Stimulated activated CD8-positive, alpha-beta memory T cell treated with anti-CD3 and anti-CD28 coated beads, Interleukin-2, amount 100 ng/mL, for 1 hour (primary cell): Measurements from ENCODE around the gene UBR2.
"Not testable (repeated sequence)": the region's sequence is repeated elsewhere in the genome, so short reads cannot be mapped to it uniquely, and the experiment has no call there.

Experiments used
- DNase-seq, 2 donors: peaks; one replicate each; pipeline ENCODE4 v3.0.0-alpha.2; 2020; ENCODE audit warnings: low read depth in 2 of 2

The UBR2 gene

DNA sequence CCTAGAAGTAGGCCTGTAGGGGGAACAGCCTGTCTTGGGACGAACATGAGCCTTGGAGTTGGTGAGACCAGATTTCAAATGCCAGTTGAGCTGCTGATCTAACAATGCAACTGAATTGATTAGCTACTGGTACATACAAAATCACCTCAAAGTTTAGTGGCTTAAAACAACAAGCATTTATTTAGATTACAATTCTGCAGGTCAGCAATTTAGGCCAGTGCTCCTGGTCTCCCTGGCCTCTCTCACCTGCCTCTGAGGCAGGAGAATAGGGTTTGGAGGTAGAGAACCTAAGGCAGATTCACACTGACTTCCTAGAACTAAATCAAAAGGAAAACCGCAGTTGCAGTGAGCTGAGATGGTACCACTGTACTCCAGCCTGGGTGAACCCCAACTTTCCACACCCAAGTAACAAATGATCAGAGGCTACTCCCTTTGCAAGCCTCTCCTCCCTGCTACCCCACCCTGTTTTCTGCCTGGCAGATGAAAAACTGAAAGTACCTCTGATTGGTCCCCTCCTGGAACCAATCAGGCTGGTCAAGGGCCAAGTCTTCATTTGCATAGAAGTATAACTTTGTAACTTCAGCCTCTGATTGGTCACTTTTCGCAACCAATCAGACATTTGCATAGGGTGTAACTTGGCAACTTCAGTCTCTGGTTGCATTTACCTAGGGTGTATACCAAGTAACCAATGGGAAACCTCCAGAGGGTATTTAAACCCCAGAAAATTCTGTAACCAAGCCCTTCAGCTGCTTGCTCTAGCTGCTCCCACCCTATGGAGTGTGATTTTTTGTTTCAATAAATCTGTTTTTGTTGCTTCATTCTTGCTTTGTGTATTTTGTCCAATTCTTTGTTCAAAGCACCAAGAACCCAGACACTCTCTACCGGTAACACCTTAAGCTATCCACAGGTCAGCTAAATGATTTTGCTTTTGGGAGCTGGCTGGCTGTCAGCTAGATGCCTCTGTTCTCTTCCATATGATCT is 8.1 kb upstream of the UBR2 start:
- no peak for DNase-seq

DNA sequence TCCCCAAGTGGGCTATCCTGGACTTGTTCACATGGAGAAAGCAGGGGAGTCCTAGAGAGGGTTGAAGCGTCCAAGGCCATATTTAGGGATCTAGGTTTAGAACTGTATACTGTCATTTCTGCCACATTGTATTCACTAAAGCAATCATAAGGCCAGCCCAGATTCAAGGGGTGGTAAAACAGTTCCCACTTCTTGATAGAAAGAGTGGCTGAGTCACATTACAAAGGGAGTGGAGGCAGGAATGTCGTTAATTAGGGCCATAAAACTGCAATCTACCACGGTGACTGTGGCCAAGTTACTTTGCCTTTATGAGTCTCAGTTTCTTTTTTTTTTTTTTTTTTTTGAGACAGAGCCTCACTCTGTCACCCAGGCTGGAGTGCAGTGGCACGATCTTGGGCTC is 7.4 kb upstream of the UBR2 start:
- DNase-seq, result no peak

DNA sequence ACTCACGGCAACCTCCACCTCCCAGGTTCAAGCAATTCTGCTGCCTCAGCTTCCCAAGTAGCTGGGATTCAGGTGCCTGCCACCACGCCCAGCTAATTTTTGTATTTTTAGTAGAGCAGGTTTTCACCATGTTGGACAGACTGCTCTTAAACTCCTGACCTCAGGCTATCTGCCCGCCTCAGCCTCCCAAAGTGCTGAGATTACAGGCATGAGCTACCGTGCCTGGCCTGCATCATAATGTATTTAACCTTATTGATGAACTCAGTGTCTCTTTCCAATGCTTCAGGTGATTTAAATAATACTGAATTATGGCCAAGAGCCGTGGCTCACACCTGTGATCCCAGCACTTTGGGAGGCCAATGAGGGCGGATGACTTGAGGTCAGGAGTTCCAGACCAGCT is 4.6 kb upstream of the UBR2 start:
- not testable (repeated sequence) for DNase-seq

DNA sequence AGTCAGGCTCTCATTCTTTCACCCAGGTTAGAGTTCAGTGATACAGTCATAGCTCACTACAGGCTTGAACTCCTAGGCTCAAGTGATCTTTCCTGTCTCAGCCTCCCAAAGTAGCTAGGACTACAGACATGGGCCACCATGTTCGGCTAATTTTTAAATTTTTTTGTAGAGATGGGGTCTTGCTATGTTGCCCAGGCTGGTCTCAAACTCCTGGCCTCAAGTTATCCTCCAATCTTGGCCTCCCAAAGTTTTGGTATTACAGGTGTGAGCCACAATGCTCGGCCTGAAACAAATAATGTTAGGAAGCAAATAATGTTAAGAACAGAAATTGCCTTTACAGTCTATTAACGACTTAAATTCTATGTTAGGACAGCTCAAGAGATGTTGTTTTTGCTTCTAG is 1.8 kb upstream of the UBR2 start:
- no peak for DNase-seq

DNA sequence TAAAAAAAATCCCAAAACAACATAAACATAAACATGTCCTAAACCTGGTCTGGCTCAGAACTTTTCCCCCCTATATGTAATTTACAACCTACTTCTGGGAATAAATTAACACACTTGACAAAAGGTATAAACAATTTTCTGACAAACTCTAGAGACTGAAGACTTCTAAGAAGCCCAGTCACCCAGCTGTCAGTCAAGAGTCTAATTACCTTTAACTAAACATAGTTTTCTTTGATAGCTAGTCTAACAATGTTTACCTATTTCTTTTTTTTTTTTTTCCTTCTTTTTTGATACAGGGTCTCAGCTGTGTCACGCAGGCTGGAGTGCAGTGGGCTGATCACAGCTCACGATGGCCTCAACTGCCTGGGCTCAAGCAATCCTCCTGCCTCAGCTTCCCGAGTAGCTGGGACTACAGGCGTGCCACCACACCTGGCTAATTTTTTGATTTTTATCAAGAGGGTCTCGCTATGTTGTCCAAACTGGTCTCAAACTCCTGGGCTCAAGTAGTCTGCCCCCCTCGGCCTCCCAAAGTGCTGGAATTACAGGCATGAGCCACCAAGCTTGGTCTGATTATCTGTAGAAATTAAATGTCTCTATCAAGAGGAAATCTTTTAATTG is 932 bp upstream of the UBR2 start:
- no peak for DNase-seq

DNA sequence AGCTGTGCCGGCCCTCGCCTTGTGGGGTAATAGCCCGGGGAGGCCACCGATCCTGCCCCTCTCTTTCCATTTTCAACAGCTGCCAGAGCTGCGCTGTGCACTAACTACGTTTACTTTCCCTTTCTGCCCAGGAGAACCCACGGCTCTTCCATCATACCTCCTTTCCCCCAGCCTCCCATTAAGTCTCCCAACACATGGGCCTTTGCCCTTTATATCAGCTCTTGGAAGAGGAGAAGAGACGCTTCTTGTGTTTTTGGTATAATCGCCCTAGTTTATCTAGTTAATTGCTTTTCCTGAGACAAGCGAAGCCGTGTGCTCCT is 637 bp downstream of the UBR2 start:
- DNase-seq, result no peak

DNA sequence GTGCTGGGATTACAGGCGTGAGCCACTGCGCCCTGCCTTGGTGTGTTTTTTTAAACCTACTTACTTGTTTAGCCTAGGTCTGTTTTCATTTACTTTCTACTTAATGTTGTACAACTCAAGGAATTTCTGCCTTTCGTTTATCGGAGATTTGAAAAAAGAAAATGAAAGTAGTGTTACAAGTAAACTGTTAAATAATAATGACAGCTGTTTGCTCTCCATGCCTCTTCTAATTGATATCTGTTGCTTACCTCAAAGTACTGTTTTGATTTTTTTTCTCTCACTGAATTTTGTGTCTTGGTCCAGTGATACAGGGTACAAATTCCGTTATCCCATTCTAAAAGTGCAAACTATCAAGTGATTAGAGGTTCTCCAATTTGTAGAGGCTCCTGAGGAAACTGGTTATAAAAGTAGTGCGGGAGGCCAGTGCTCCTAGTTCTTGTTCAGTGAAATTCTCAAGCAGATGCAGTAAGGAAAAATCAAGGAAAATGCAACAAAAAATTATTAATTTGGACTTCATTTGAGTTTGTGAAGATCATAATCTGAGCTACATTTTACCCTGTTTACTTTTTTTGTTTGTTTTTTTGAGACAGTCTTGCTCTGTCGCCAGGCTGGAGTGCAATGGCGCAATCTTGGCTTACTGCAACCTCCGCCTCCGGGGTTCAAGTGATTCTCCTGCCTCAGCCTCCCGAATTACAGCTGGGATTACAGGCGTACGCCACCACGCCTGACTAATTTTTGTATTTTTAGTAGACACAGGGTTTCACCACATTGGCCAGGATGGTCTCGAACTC is 2.2 kb downstream of the UBR2 start:
- DNase-seq, result no peak

DNA sequence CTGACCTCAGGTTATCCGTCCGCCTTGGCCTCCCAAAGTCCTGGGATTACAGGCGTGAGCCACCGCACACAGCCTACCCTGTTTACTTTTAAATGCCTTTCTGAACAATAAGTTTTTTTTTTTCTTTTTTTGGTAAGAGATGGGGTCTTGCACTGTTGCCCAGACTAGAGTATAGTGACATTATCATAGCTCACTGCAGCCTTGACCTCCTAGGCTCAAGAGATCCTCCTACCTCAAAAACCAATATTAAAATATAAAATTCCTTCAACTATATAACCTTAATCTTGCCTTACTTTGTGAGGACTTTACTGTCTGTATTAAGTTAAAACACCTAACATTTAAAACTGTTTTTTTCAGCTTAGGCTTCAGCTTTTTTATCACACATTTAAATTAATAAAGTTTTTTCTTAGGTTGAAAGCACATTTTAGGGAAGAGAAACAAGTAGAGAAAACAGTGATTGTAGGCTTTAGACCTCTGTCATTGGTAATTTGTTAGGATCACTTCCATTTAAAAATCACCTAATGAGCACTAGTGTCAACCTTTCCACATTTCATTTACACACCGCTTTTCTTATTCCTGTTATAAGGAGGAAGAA is 2.9 kb downstream of the UBR2 start:
- no peak for DNase-seq

DNA sequence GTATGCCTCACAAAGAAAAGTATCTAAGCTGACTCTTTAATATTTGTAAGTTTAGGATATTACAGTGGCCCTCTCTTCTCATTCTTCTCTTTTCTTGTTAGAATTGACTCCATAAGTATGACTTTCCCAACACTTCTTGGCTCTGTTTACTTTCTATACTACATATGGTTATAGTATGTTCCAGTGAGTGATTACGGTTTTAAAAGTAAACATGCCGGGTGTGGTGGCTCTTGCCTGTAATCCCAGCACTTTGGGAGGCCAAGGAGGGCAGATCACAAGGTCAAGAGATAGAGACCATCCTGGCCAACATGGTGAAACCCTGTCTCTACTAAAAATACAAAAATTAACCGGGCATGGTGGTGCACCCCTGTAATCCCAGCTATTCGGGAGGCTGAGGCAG is 3.4 kb downstream of the UBR2 start:
- not testable (repeated sequence) for DNase-seq

DNA sequence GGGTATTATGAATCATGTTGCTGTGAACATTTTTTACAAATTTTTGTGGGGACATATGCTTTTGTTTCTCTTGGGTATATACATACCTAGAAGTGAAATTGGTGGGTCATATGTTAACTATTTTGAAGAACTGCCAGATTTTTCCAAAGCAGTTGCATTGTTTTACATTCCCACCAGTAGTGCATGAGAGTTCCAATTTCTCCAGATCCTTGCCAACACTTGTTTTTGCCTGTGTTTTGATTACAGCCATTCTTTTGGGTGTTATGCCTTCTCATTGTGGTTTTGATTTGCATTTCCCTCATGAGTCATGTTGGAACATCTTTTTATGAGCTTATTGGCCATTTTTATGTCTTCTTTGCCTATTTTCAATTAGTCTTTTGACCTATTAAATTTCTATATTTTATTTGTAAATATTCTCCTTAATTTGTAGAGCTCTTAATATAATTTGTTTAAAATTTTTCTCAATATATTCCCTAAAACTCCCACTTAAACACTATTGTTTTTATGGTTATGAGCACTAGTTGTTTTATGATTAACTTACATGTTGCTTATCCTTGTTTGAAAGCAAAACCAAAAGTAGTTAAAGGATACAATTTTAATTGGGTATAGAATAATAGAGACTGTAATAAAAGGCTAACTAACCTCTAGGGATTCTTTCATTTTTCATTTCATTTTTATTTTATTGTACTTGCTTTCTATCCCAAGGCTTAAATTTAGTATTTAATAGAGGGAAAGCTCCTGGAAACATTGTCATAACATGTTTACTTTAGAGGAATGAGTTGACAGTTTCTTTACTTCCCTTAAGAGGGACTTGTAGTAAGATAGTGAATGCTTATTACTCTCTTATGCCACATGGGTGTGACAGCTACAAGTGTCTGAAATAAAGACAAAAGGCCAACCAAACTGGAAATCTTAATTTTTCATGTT is 5.5 kb downstream of the UBR2 start:
- no peak for DNase-seq

DNA sequence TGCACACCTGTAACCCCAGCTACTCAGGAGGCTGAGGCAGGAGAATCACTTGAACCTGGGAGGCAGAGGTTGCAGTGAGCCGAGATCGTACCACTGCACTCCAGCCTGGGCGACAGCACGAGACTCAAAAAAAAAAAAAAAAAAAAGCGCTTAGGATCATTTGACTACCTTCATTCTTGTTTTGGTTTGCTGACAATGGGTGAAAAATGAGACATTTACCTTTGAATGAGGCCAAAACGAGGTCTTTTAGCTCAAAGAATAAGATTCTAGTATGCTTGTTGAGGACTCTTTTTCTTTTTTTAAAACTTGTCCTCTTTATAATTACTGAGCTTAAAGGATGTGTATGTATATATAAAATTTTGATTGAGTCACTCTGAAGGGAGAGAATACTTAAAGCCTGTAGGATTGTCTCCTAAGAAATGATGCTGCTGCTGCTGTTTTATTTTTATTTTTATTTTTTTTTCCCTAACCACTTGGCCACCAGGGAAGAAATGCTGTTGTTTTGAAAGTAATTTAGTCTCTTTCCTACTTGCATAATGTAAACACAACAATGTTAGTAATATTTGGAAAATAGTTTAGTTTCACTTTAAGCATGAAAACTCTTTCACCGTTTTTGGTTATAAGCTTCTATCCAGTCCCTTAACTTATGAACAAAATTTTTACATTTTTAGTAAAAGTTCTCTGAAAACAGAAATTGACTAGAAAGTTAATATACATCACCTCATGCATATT is 7.9 kb downstream of the UBR2 start:
- no peak for DNase-seq

DNA sequence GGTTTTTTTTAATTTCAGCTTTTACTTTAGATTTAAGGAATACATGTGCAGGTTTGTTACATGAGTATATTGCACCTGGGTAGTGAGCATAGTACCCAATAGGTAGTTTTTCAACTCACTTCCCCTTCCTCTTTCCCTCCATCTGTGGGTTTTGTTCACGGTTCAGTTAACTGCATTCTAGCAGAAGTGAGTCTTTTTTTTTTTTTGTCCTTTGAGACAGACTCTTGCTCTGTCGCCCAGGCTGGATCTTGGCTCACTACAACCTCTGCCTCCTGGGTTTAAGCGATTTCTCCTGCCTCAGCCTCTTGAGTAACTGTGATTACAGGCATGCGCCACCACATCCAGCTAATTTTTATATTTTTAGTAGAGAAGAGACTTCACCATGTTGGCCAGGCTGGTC is 8.7 kb downstream of the UBR2 start:
- no peak for DNase-seq

DNA sequence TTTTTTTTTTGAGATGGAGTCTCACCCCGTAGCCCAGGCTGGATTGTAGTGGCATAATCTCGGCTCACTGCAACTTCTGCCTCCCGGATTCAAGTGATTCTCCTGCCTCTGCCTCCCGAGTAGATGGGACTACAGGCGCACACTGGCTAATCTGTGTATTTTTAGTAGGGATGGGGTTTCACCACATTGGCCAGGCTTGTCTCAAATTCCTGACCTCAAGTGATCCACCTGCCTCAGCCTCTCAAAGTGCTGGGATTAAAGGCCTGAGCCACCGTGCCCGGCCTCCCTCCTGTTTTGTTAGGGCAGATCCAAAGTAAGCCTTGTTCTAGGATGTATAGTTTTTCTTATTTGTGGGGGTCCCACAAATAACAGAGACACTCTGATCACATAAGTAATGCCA is 12.7 kb downstream of the UBR2 start:
- DNase-seq, result not testable (repeated sequence)

DNA sequence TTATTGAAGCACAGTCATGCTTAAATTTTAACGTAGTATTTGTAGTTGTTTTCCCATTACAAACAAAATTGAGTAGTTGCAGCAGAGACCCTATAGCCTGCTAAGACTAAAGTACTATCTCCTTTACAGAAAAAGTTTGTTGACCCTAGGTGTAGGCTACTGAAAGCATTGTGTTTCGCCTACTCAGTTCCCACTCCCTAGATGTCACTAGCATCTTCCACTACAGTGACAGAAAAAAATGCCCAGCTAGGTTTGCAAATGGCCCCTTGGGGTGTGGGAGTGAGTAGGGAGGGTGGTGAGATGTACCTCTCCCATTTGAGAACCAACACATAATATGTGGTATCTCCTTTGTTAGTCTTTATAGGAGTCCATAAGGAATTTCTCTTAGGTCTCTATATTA is 34.5 kb downstream of the UBR2 start:
- no peak for DNase-seq

DNA sequence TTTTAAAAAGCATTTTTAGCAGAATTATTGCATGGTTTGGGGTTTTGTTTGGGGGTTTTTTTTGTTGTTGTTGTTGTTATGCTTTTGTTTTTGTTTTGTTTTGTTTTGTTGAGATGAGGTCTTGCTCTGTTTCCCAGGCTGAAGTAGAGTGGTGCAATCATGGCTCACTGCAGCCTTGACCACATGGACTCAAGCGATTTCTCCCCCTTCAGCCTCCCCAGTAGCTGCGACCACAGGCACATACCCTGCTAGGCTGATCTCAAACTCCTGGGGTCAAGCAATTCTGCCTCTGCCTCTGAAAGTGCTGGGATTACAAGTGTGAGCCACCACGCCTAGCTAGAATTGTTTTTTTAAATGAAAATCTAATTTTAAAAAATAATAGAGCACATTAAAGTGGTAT is 35.7 kb downstream of the UBR2 start:
- no peak for DNase-seq

DNA sequence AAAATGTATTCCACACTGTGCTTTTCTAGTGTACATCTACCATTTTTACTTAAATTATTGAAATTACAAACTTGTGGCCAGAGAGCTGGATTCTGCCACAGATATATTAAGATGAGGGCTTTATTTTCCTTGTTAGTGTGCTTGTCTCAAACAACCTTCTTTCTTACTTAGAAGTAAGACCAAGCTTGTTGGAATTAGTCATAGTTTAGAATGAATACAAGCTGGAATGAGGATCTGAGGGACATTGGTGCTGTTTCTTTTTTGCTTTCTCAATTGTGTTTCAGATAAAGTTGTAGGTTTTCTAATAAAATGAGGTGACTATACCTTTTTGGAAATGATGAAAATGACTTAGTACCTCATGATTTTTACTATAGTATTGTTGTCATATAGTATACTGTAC is 40.3 kb downstream of the UBR2 start:
- DNase-seq, result no peak

DNA sequence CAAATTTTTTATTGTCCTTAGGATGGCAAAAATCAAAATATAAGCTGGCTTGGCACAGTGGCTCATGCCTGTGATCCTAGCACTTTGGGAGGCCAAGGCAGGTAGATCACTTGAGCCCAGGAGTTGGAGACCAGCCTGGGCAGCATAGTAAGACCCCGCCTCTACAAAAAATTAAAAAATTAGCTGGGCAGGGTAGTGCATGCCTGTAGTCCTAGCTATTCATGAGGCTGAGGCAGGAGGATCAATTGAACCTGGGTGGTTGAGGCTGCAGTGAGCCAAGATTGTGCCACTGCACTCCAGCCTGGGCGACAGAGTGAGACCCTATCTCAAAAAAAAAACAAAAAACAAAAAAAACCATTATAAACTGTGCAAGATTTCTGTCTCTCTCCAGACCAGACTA is 40.9 kb downstream of the UBR2 start:
- DNase-seq, result not testable (repeated sequence)

DNA sequence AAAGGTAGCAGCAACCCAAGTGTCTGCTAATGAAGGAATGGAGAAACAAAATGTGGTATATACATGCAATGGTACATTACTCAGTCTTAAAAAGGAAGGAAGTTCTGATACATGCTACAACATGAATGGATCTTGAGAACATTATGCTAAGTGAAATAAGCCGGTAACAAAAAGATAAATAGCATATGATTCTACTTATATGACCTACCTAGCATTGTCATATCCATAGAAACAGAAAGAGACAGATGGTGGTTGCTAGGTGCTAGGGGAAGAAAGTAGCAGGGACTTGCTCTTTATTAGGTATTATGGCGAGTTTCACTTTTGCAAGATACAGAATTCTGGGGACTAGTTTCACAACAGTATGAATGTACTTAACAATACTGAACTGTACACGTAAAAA is 46.6 kb downstream of the UBR2 start:
- no peak for DNase-seq

DNA sequence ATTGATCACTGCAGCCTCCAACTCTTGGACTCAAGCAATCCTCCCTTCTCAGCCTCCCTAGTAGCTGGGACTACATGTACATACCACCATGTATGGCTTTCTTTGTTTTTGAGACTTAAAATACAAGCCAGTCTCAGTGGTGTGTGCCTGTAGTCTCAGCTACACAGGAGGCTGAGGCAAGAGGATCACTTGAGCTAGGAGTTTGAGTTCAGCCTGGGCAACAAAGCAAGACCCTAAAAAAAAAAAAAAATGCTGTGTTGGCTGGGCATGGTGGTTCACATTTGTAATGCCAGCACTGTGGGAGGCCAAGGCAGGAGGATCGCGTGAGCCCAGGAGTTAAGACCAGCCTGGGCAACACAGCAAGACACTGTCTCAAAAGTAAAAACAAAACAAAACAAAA is 51.7 kb downstream of the UBR2 start:
- no peak for DNase-seq

DNA sequence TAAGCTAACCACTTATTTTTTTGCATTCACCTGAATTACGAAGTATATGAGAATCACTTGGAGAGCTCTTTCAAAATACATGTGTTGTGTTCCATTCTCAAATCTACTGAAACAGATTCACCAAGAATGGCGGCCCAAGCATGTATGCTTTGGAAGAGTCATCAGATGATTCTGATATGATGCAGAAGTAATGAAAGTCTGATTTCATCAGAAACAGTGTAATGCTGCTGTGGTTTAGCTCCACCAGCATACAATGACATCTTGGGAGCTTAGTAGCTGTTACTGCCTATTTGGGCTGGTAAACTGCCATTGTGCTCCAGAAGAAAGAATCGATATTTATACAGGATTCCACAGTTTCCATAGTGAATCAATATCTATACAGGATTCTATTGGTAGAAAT is 52.9 kb downstream of the UBR2 start:
- no peak for DNase-seq

DNA sequence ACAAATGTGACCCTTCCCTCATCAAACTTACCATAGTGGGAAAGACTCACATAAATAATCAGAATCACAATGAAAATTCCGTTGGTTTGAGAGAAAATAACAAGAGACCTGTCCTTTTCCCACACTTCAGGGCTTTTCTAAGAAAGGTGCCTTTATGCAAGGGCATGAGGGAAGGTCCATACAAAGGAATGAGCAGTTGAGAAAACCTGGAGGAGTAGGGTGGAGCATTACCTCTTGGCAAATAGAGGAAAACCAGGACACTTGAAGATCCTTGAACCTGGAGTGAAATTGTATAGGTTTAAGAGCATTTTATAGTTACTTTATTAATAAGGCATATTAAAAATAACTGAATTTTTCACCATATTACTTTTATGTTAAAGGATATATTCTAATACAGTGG is 54.3 kb downstream of the UBR2 start:
- DNase-seq, result no peak
